ENCODE measurements around the gene SLC26A2.

GRCh38 chr5:149944666-149945065, 15.9 kb upstream of the SLC26A2 start, which contains the start of gene PDE6A:
- TF ChIP-seq CTCF (IDR thresholded peaks at IDR 0.05) (no peak), POLR2A (IDR thresholded peaks at IDR 0.05) (no peak)

All from heart left ventricle (tissue), 13 donors.